HEK293 (cell line): ENCODE data around the gene MRNIP.

Experiments used
- CTCF ChIA-PET: fragments of 350-600 bp; formaldehyde crosslinking; extraction: SDS; loops from one replicate; lab custom pipeline; 2021; ENCODE audit warnings: antibody characterized with exemption; lab: Yijun Ruan, JAX
- POLR2A ChIA-PET: fragments of 300-600 bp; formaldehyde crosslinking; extraction: SDS; loops from one replicate; lab custom pipeline; 2020; ENCODE audit warnings: antibody characterized with exemption, inconsistent platforms; lab: Yijun Ruan, JAX
- H3K27ac ChIP-seq: fragments of 200-500 bp; sonication (Bioruptor generic); 2 replicates; pipeline ENCODE4 v1.5.1; 2014; ENCODE audit warnings: low read depth, low read length, control low read depth, inconsistent platforms; ENCODE audit errors: extremely low read depth
- H3K36me3 ChIP-seq, 2 experiments: fragments of 200-500 bp in 1 of 2; sonication (Bioruptor generic) in 1 of 2; 1 replicate in 1 of 2; 2 replicates in 1 of 2; pipeline ENCODE4 v1.5.1; 2014 to 2017; ENCODE audit warnings: inconsistent platforms in 2 of 2, low read length in 2 of 2; ENCODE audit not compliant: control insufficient read depth in 2 of 2, insufficient read depth in 1 of 2
- H3K4me1 ChIP-seq: fragments of 200-500 bp; sonication (Bioruptor generic); 2 replicates; pipeline ENCODE4 v1.5.1; 2014; ENCODE audit warnings: mild to moderate bottlenecking, low read length, inconsistent platforms; ENCODE audit not compliant: control insufficient read depth, insufficient read depth
- H3K4me3 ChIP-seq: 2 replicates; pipeline ENCODE4 v1.5.1; 2011; ENCODE audit warnings: low read depth, mild to moderate bottlenecking, control low read depth, low read length, moderate library complexity
- H3K9me3 ChIP-seq: fragments of 200-500 bp; sonication (Bioruptor generic); 2 replicates; pipeline ENCODE4 v1.5.1; 2014; ENCODE audit warnings: low read depth, low read length, inconsistent platforms; ENCODE audit not compliant: control insufficient read depth, insufficient read depth
- BCL11B ChIP-seq: fragments of 450-650 bp; formaldehyde crosslinking; IDR thresholded peaks from 2 replicates; pipeline ENCODE4 v1.5.1; 2016; ENCODE audit warnings: low read depth, missing biosample characterization, missing genetic modification characterization
- EGR2 ChIP-seq: fragments of 450-650 bp; formaldehyde crosslinking; IDR thresholded peaks from 2 replicates; pipeline ENCODE4 v1.5.1; 2016; ENCODE audit warnings: low read depth, missing biosample characterization, missing genetic modification characterization
- GLI2 ChIP-seq: fragments of 450-650 bp; formaldehyde crosslinking; IDR thresholded peaks from 2 replicates; pipeline ENCODE4; 2017; ENCODE audit warnings: missing biosample characterization, missing genetic modification characterization, low read depth, borderline replicate concordance
- HOXC10 ChIP-seq: sonication (generic); formaldehyde crosslinking; IDR thresholded peaks from 2 replicates; pipeline ENCODE4 v1.8.1; 2023; ENCODE audit warnings: mild to moderate bottlenecking, missing genetic modification reagents
- IKZF3 ChIP-seq: fragments of 450-650 bp; IDR thresholded peaks from 2 replicates; pipeline ENCODE4 v1.5.0; 2018; ENCODE audit warnings: missing biosample characterization, mild to moderate bottlenecking, missing genetic modification characterization, moderate library complexity
- ZBTB1 ChIP-seq: fragments of 450-650 bp; formaldehyde crosslinking; IDR thresholded peaks from 2 replicates; pipeline ENCODE4 v1.5.1; 2016; ENCODE audit warnings: missing biosample characterization, missing genetic modification characterization
- ZFHX2 ChIP-seq: fragments of 450-650 bp; formaldehyde crosslinking; conservative IDR thresholded peaks from 2 replicates; pipeline ENCODE4 v1.5.1; 2016; ENCODE audit warnings: missing biosample characterization, missing genetic modification characterization
- ZFP37 ChIP-seq: fragments of 450-650 bp; formaldehyde crosslinking; IDR thresholded peaks from 2 replicates; pipeline ENCODE4 v1.5.1; 2016; ENCODE audit warnings: missing biosample characterization, missing genetic modification characterization
- ZNF169 ChIP-seq: fragments of 450-650 bp; formaldehyde crosslinking; IDR thresholded peaks from 2 replicates; pipeline ENCODE4 v1.5.1; 2016; ENCODE audit warnings: missing biosample characterization, missing genetic modification characterization
- ZNF324 ChIP-seq: fragments of 450-650 bp; formaldehyde crosslinking; IDR thresholded peaks from 2 replicates; pipeline ENCODE4 v1.5.1; 2016; ENCODE audit warnings: missing biosample characterization, missing genetic modification characterization
- ZNF426 ChIP-seq: fragments of 450-650 bp; formaldehyde crosslinking; IDR thresholded peaks from 2 replicates; pipeline ENCODE4 v1.5.1; 2017; ENCODE audit warnings: missing biosample characterization, missing genetic modification characterization, mild to moderate bottlenecking, inconsistent platforms, moderate library complexity
- ZNF48 ChIP-seq: fragments of 450-650 bp; formaldehyde crosslinking; IDR thresholded peaks from 2 replicates; pipeline ENCODE4 v1.5.1; 2016; ENCODE audit warnings: missing biosample characterization, missing genetic modification characterization
- ZNF544 ChIP-seq: fragments of 450-650 bp; formaldehyde crosslinking; IDR thresholded peaks from 2 replicates; pipeline ENCODE4 v1.5.0; 2017; ENCODE audit warnings: missing biosample characterization, missing genetic modification characterization
- ZNF555 ChIP-seq: fragments of 450-650 bp; formaldehyde crosslinking; conservative IDR thresholded peaks from 2 replicates; pipeline ENCODE4 v1.5.1; 2017; ENCODE audit warnings: missing biosample characterization, mild to moderate bottlenecking, missing genetic modification characterization, inconsistent platforms
- ZNF571 ChIP-seq: fragments of 450-650 bp; formaldehyde crosslinking; IDR thresholded peaks from 2 replicates; pipeline ENCODE4 v1.5.0; 2017; ENCODE audit warnings: missing biosample characterization, missing genetic modification characterization
- ZNF626 ChIP-seq: fragments of 450-650 bp; sonication (Bioruptor Pico); formaldehyde crosslinking; IDR thresholded peaks from 2 replicates; pipeline ENCODE4 v1.5.1; 2018; ENCODE audit warnings: missing biosample characterization, missing genetic modification characterization, inconsistent platforms
- ZNF629 ChIP-seq: fragments of 450-650 bp; formaldehyde crosslinking; IDR thresholded peaks from 2 replicates; pipeline ENCODE4 v1.5.1; 2017; ENCODE audit warnings: missing biosample characterization, missing genetic modification characterization
- ZNF660 ChIP-seq: fragments of 450-650 bp; IDR thresholded peaks from 2 replicates; pipeline ENCODE4 v1.5.1; 2018; ENCODE audit warnings: missing biosample characterization, mild to moderate bottlenecking, missing genetic modification characterization
- ZNF670 ChIP-seq: fragments of 450-650 bp; formaldehyde crosslinking; IDR thresholded peaks from 2 replicates; pipeline ENCODE4 v1.5.1; 2016; ENCODE audit warnings: missing biosample characterization, missing genetic modification characterization, low read depth
- TF ChIP-seq, protein P1 (sequence below): fragments of 450-650 bp; formaldehyde crosslinking; IDR thresholded peaks from 2 replicates; pipeline ENCODE4 v1.5.1; 2016; ENCODE audit warnings: missing biosample characterization, missing genetic modification characterization
- TF ChIP-seq, protein P2 (sequence below): fragments of 450-650 bp; formaldehyde crosslinking; IDR thresholded peaks from 2 replicates; pipeline ENCODE4 v1.5.1; 2016; ENCODE audit warnings: missing biosample characterization, missing genetic modification characterization
- TF ChIP-seq, protein P3 (sequence below): fragments of 450-650 bp; formaldehyde crosslinking; conservative IDR thresholded peaks from 2 replicates; pipeline ENCODE4 v1.5.1; 2016; ENCODE audit warnings: low read depth, missing biosample characterization, missing genetic modification characterization
- TF ChIP-seq, protein P4 (sequence below): fragments of 450-650 bp; formaldehyde crosslinking; IDR thresholded peaks from 2 replicates; pipeline ENCODE4 v1.5.1; 2016; ENCODE audit warnings: missing biosample characterization, missing genetic modification characterization
- TF ChIP-seq, protein P5 (sequence below): fragments of 450-650 bp; formaldehyde crosslinking; IDR thresholded peaks from 2 replicates; pipeline ENCODE4 v1.5.1; 2016; ENCODE audit warnings: missing biosample characterization, missing genetic modification characterization

Gene MRNIP, protein sequence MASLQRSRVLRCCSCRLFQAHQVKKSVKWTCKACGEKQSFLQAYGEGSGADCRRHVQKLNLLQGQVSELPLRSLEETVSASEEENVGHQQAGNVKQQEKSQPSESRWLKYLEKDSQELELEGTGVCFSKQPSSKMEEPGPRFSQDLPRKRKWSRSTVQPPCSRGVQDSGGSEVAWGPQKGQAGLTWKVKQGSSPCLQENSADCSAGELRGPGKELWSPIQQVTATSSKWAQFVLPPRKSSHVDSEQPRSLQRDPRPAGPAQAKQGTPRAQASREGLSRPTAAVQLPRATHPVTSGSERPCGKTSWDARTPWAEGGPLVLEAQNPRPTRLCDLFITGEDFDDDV

DNA sequence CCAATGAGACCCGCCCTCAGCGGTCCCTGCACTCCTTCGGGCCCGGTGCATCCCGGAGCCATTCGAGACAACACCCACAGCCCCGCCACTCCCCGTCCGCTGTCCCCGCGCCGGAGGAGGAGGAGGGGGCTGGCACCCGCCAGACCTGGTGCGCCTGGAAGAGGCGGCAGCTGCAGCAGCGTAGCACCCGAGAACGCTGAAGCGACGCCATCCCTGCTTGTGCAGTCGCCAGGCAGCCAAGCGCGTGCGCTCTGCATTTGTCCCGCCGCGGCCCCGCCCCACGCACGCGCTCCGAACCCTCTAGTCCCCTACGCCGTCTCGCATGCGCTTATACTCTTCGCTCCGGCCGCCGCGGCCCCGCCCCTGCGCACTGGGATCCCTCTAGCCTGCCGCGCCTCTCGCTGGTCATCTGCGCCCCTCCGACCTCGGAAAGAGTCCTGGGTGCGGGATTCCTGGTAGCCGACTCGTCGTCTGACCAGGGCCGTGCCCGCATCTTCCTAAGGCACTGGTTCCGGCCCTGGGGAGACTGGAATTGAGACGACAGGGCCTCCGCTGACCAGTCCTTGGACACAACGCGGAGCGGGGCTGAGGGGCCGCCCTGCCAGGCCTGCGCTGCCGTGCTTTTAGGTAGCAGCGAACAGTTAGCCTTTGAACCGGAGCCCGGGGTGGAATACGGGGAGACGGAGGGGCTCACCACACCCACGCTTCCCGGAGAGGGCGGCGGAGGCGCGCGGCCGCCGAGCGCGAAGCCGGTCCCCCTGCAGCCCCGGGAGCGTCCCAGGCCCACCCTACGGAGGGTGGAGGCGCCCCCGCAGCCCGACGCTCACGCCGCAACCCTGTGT lies at the start of gene MRNIP:
TSS of gene MRNIP (minus strand) at position 232 of the 842 bp plus-strand sequence. CDS start at position 211, 21 bp downstream.
- Histone ChIP-seq H3K4me1 (no peaks in the 10 kb centered on the region), H3K36me3 (peaks cover 0 to 25% of the 10 kb centered on the region in 2 experiments; a peak in 2 of 3 replicates), H3K4me3 (peak within 1 kb of the TSS; percentile 97), H3K9me3 (no peaks in the 10 kb centered on the region), H3K27ac (peak within 1 kb of the TSS; percentile 63)
- ChIA-PET POLR2A (interaction anchor here (0.8 to 1.6 kb wide), 4 partner anchors 12 to 53 kb away, joined by 3 to 6 read pairs (median 4); partner anchors contain the start of gene SQSTM1), CTCF (interaction anchor here (0.6 kb wide), 1 partner anchor 96 kb away, joined by 6 read pairs; no protein-coding TSS in a partner anchor)
- TF ChIP-seq, protein P1, sequence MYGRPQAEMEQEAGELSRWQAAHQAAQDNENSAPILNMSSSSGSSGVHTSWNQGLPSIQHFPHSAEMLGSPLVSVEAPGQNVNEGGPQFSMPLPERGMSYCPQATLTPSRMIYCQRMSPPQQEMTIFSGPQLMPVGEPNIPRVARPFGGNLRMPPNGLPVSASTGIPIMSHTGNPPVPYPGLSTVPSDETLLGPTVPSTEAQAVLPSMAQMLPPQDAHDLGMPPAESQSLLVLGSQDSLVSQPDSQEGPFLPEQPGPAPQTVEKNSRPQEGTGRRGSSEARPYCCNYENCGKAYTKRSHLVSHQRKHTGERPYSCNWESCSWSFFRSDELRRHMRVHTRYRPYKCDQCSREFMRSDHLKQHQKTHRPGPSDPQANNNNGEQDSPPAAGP: peak; percentile 30
- TF ChIP-seq, protein P2, sequence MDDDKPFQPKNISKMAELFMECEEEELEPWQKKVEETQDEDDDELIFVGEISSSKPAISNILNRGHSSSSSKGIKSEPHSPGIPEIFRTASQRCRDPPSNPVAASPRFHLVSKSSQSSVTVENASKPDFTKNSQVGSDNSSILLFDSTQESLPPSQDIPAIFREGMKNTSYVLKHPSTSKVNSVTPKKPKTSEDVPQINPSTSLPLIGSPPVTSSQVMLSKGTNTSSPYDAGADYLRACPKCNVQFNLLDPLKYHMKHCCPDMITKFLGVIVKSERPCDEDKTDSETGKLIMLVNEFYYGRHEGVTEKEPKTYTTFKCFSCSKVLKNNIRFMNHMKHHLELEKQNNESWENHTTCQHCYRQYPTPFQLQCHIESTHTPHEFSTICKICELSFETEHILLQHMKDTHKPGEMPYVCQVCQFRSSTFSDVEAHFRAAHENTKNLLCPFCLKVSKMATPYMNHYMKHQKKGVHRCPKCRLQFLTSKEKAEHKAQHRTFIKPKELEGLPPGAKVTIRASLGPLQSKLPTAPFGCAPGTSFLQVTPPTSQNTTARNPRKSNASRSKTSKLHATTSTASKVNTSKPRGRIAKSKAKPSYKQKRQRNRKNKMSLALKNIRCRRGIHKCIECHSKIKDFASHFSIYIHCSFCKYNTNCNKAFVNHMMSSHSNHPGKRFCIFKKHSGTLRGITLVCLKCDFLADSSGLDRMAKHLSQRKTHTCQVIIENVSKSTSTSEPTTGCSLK (tag by site-specific recombination): no peak
- TF ChIP-seq HOXC10 (0 out of 2 replicates have a peak, but pooled peaks have one; percentile 14), IKZF3 (tag by site-specific recombination) (no peak; the same call in 1 of the 2 replicates), ZNF660 (tag by site-specific recombination) (peak; percentile 16; the same call in 1 of the 2 replicates), GLI2 (tag by site-specific recombination) (no peak), ZNF544 (tag by site-specific recombination) (no peak), ZBTB1 (no peak), ZNF169 (tag by site-specific recombination) (no peak), EGR2 (tag by site-specific recombination) (peak; percentile 94), ZNF629 (tag by site-specific recombination) (peak; percentile 60; the same call in 1 of the 2 replicates), ZNF555 (tag by site-specific recombination) (no peak), ZNF626 (tag by site-specific recombination) (no peak), ZFHX2 (tag by site-specific recombination) (peak; percentile 94), ZNF571 (tag by site-specific recombination) (no peak), ZNF324 (tag by site-specific recombination) (peak; percentile 61; the same call in 1 of the 2 replicates), BCL11B (tag by site-specific recombination) (peak; percentile 44; the same call in 1 of the 2 replicates), ZFP37 (peak; percentile 85), ZNF670 (tag by site-specific recombination) (no peak), ZNF48 (tag by site-specific recombination) (no peak), ZNF426 (tag by site-specific recombination) (no peak)
- TF ChIP-seq, protein P3, sequence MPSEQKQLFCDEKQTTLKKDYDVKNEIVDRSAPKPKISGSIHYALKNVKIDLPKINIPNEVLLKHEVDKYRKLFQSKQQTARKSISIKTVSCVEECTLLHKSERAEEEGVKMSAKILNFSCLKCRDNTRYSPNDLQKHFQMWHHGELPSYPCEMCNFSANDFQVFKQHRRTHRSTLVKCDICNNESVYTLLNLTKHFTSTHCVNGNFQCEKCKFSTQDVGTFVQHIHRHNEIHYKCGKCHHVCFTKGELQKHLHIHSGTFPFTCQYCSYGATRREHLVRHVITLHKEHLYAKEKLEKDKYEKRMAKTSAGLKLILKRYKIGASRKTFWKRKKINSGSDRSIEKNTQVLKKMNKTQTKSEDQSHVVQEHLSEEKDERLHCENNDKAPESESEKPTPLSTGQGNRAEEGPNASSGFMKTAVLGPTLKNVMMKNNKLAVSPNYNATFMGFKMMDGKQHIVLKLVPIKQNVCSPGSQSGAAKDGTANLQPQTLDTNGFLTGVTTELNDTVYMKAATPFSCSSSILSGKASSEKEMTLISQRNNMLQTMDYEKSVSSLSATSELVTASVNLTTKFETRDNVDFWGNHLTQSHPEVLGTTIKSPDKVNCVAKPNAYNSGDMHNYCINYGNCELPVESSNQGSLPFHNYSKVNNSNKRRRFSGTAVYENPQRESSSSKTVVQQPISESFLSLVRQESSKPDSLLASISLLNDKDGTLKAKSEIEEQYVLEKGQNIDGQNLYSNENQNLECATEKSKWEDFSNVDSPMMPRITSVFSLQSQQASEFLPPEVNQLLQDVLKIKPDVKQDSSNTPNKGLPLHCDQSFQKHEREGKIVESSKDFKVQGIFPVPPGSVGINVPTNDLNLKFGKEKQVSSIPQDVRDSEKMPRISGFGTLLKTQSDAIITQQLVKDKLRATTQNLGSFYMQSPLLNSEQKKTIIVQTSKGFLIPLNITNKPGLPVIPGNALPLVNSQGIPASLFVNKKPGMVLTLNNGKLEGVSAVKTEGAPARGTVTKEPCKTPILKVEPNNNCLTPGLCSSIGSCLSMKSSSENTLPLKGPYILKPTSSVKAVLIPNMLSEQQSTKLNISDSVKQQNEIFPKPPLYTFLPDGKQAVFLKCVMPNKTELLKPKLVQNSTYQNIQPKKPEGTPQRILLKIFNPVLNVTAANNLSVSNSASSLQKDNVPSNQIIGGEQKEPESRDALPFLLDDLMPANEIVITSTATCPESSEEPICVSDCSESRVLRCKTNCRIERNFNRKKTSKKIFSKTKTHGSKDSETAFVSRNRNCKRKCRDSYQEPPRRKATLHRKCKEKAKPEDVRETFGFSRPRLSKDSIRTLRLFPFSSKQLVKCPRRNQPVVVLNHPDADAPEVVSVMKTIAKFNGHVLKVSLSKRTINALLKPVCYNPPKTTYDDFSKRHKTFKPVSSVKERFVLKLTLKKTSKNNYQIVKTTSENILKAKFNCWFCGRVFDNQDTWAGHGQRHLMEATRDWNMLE (tag by site-specific recombination): peak; percentile 48; the same call in 1 of the 2 replicates
- TF ChIP-seq, protein P4, sequence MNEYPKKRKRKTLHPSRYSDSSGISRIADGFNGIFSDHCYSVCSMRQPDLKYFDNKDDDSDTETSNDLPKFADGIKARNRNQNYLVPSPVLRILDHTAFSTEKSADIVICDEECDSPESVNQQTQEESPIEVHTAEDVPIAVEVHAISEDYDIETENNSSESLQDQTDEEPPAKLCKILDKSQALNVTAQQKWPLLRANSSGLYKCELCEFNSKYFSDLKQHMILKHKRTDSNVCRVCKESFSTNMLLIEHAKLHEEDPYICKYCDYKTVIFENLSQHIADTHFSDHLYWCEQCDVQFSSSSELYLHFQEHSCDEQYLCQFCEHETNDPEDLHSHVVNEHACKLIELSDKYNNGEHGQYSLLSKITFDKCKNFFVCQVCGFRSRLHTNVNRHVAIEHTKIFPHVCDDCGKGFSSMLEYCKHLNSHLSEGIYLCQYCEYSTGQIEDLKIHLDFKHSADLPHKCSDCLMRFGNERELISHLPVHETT: no peak
- TF ChIP-seq, protein P5, sequence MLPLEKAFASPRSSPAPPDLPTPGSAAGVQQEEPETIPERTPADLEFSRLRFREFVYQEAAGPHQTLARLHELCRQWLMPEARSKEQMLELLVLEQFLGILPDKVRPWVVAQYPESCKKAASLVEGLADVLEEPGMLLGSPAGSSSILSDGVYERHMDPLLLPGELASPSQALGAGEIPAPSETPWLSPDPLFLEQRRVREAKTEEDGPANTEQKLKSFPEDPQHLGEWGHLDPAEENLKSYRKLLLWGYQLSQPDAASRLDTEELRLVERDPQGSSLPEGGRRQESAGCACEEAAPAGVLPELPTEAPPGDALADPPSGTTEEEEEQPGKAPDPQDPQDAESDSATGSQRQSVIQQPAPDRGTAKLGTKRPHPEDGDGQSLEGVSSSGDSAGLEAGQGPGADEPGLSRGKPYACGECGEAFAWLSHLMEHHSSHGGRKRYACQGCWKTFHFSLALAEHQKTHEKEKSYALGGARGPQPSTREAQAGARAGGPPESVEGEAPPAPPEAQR (tag by site-specific recombination): no peak; the same call in 1 of the 2 replicates
